Natural killer cell (primary cell): ENCODE measurements around the gene MAPK8IP3. TPM values are rescaled to one million over a fixed set of nuclear protein-coding genes. Genes with fewer than 3 reads are reported as not detected.

Experiments
- ATAC-seq, 3 donors: fragments of 150-1000 bp in 2 of 3; fragments of 200-7000 bp in 1 of 3; cut with Tn5 transposase; 1 replicate in 1 of 3; 2 replicates in 2 of 3; pipeline ENCODE4 v1.10.0; 2021; ENCODE audit warnings: mild to moderate bottlenecking in 2 of 3, moderate library complexity in 2 of 3
- DNase-seq, 2 donors: peaks; one replicate each; pipeline versions ENCODE4 v3.0.0 to v3.0.0-alpha.2; 2013 to 2021; ENCODE audit warnings: mixed read lengths in 1 of 2
- H3K27ac ChIP-seq: one replicate; pipeline ENCODE4 v1.5.1; 2013; ENCODE audit warnings: mild to moderate bottlenecking, low read length
- H3K27me3 ChIP-seq: one replicate; pipeline ENCODE4 v1.6.1; 2013; ENCODE audit warnings: low read length; ENCODE audit not compliant: control insufficient read depth, insufficient read depth
- H3K36me3 ChIP-seq: one replicate; pipeline ENCODE4 v1.6.1; 2013; ENCODE audit warnings: low read length; ENCODE audit not compliant: control insufficient read depth, insufficient read depth
- H3K4me1 ChIP-seq: one replicate; pipeline ENCODE4 v1.6.1; 2013; ENCODE audit warnings: low read length; ENCODE audit not compliant: control insufficient read depth, insufficient read depth
- H3K4me3 ChIP-seq: one replicate; pipeline ENCODE4 v1.5.1; 2013; ENCODE audit warnings: low read length
- H3K9me3 ChIP-seq: one replicate; pipeline ENCODE4 v1.6.1; 2013; ENCODE audit warnings: low read length; ENCODE audit not compliant: control insufficient read depth, insufficient read depth
- H3K27ac Mint-ChIP-seq, 2 donors: one replicate each; pipeline ENCODE4 v1.8.0; 2022; ENCODE audit warnings: mild to moderate bottlenecking in 2 of 2, mixed read lengths in 2 of 2, moderate library complexity in 1 of 2
- H3K27me3 Mint-ChIP-seq, 2 donors: one replicate each; pipeline ENCODE4 v1.8.0; 2022; ENCODE audit warnings: low read depth in 2 of 2, mixed read lengths in 2 of 2
- H3K36me3 Mint-ChIP-seq: one replicate; pipeline ENCODE4 v1.8.0; 2022; ENCODE audit warnings: mixed read lengths
- H3K4me1 Mint-ChIP-seq, 2 donors: one replicate each; pipeline ENCODE4 v1.8.0; 2022; ENCODE audit warnings: mixed read lengths in 2 of 2
- H3K4me3 Mint-ChIP-seq: one replicate; pipeline ENCODE4 v1.8.0; 2022; ENCODE audit warnings: mild to moderate bottlenecking, moderate library complexity, mixed read lengths
- H3K9me3 Mint-ChIP-seq, 2 donors: one replicate each; pipeline ENCODE4 v1.8.0; 2022; ENCODE audit warnings: mixed read lengths in 2 of 2
- CTCF ChIP-seq: fragments of 200-600 bp; IDR thresholded peaks from one replicate; pipeline ENCODE4 v1.8.0; 2022; ENCODE audit warnings: antibody characterized with exemption
- WGBS: methylation state at CpG from one replicate; pipeline ENCODE4 v1.1.7; 2013; ENCODE audit warnings: missing lambda C conversion rate; ENCODE audit not compliant: insufficient coverage; 5-methylcytosine and 5-hydroxymethylcytosine counted together
- intact Hi-C: fragments of 100-400 bp; cut with micrococcal nuclease; formaldehyde crosslinking; loops from one replicate; pipeline ENCODE4 v1.14.2; 2022
- total RNA-seq, 4 donors: library from RNA; stranded (reverse); fragments of 120-200 nt in 1 of 4; gene quantifications; one replicate each; pipeline versions ENCODE4 v1.2.3 to v1.2.4, GENCODE V29; 2013 to 2022

MAPK8IP3 gene
- total RNA-seq, 3 donors from 2014 or later (not counting 1 experiment from before 2014, with no cell fraction given), result 272 to 291 (median 285) TPM

GRCh38 chr16:1712791-1713261 lies 6.8 kb downstream of the MAPK8IP3 start:
- no peak for TF ChIP-seq CTCF
- Histone ChIP-seq H3K4me1 (peaks cover 44% of the 10 kb centered on the region), H3K9me3 (no peaks in the 10 kb centered on the region), H3K27me3 (no peaks in the 10 kb centered on the region), H3K4me3 (no peak overlapping the region), H3K27ac (peak overlapping the region; percentile 90), H3K36me3 (no peaks in the 10 kb centered on the region)
- ATAC-seq (no peak), DNase-seq (no peak)
- Mint-ChIP-seq H3K27me3 (no peaks in the 10 kb centered on the region), H3K4me3 (no peak overlapping the region), H3K9me3 (no peaks in the 10 kb centered on the region), H3K4me1 (peaks cover 34 to 39% of the 10 kb centered on the region in 2 donors), H3K36me3 (no peaks in the 10 kb centered on the region), H3K27ac (peak overlapping the region; percentile 35 to 41)
- WGBS, result 65% methylated on average over 14 of the region's 14 CpGs
- intact Hi-C loops, result no loop called here

GRCh38 chr16:1713331-1713730 lies 7.3 kb downstream of the MAPK8IP3 start:
- no peak for TF ChIP-seq CTCF
- WGBS, result 76% methylated on average over 7 of the region's 7 CpGs
- Histone ChIP-seq H3K36me3 (no peaks in the 10 kb centered on the region), H3K27me3 (no peaks in the 10 kb centered on the region), H3K4me1 (peaks cover 39% of the 10 kb centered on the region), H3K9me3 (no peaks in the 10 kb centered on the region), H3K4me3 (no peak overlapping the region), H3K27ac (peak overlapping the region; percentile 90)
- Mint-ChIP-seq H3K36me3 (no peaks in the 10 kb centered on the region), H3K4me3 (no peak overlapping the region), H3K27ac (peak overlapping the region in 1 of 2 donors; percentile 41), H3K9me3 (no peaks in the 10 kb centered on the region), H3K27me3 (no peaks in the 10 kb centered on the region), H3K4me1 (peaks cover 29 to 34% of the 10 kb centered on the region in 2 donors)
- ATAC-seq (no peak), DNase-seq (no peak)
- intact Hi-C loops, result no loop called here

GRCh38 chr16:1713933-1714332 lies 7.9 kb downstream of the MAPK8IP3 start:
- intact Hi-C loops, result no loop called here

More at GRCh38 chr16:1713933-1714332, 7.9 kb downstream of the MAPK8IP3 start:
- peak overlapping the region; percentile 90 for H3K27ac ChIP-seq
- Mint-ChIP-seq H3K27me3 (no peaks in the 10 kb centered on the region), H3K36me3 (no peaks in the 10 kb centered on the region), H3K9me3 (no peaks in the 10 kb centered on the region), H3K4me3 (no peak overlapping the region), H3K27ac (no peak overlapping the region), H3K4me1 (peaks cover 24 to 31% of the 10 kb centered on the region in 2 donors)
- H3K4me3 ChIP-seq, result no peak overlapping the region
- DNase-seq (no peak), ATAC-seq (peak in 1 of 3 donors; percentile 52)
- H3K9me3 ChIP-seq, result no peaks in the 10 kb centered on the region
- peaks cover 38% of the 10 kb centered on the region for H3K4me1 ChIP-seq
- H3K36me3 ChIP-seq, result no peaks in the 10 kb centered on the region
- no peaks in the 10 kb centered on the region for H3K27me3 ChIP-seq
- 66% methylated on average over 14 of the region's 14 CpGs for WGBS
- no peak for TF ChIP-seq CTCF
